Esophagus (tissue), 2 donors: ENCODE results near the gene THRAP3. TPM values are rescaled to one million over a fixed set of nuclear protein-coding genes. Genes with fewer than 3 reads are reported as not detected.

Source experiments
- H3K27ac ChIP-seq, 2 donors: one replicate each; pipeline ENCODE4 v1.5.1; 2013; ENCODE audit warnings: low read depth in 2 of 2, mild to moderate bottlenecking in 2 of 2, inconsistent platforms in 1 of 2, low read length in 1 of 2, moderate library complexity in 1 of 2
- H3K27me3 ChIP-seq, 2 donors: one replicate each; pipeline ENCODE4 v1.6.1; 2013; ENCODE audit warnings: low read length in 2 of 2, control low read depth in 1 of 2, mild to moderate bottlenecking in 1 of 2; ENCODE audit not compliant: insufficient read depth in 2 of 2, control insufficient read depth in 1 of 2
- H3K36me3 ChIP-seq, 2 donors: one replicate each; pipeline ENCODE4 v1.6.1; 2013; ENCODE audit warnings: low read length in 1 of 2; ENCODE audit not compliant: control insufficient read depth in 2 of 2, insufficient read depth in 2 of 2
- H3K4me1 ChIP-seq, 2 donors: one replicate each; pipeline ENCODE4 v1.6.1; 2013; ENCODE audit warnings: low read length in 1 of 2; ENCODE audit not compliant: control insufficient read depth in 2 of 2, insufficient read depth in 2 of 2
- H3K4me3 ChIP-seq, 2 donors: one replicate each; pipeline ENCODE4 v1.5.1; 2013; ENCODE audit warnings: low read length in 2 of 2, mild to moderate bottlenecking in 2 of 2, low read depth in 1 of 2, moderate library complexity in 1 of 2
- H3K9me3 ChIP-seq, 2 donors: one replicate each; pipeline ENCODE4 v1.6.1; 2013; ENCODE audit warnings: mild to moderate bottlenecking in 2 of 2, low read depth in 1 of 2, low read length in 1 of 2, moderate library complexity in 1 of 2; ENCODE audit not compliant: control insufficient read depth in 2 of 2, insufficient read depth in 1 of 2
- WGBS, 2 donors: extraction: QIAGEN DNeasy Blood & Tissue Kit; methylation state at CpG; one replicate each; pipeline ENCODE4 v1.1.7; 2013; 5-methylcytosine and 5-hydroxymethylcytosine counted together
- polyA plus RNA-seq, 2 donors: library from polyadenylated mRNA; stranded (reverse); fragments of 200-250 nt; gene quantifications; one replicate each; pipeline ENCODE4 v1.2.3, GENCODE V29; 2013
- donor health status: healthy with polysubstance abuse.
- donor health status: Bipolar disorder and iron deficiency.

The THRAP3 gene
- polyA plus RNA-seq, 2 donors: 19.5 to 30.8 TPM

DNA sequence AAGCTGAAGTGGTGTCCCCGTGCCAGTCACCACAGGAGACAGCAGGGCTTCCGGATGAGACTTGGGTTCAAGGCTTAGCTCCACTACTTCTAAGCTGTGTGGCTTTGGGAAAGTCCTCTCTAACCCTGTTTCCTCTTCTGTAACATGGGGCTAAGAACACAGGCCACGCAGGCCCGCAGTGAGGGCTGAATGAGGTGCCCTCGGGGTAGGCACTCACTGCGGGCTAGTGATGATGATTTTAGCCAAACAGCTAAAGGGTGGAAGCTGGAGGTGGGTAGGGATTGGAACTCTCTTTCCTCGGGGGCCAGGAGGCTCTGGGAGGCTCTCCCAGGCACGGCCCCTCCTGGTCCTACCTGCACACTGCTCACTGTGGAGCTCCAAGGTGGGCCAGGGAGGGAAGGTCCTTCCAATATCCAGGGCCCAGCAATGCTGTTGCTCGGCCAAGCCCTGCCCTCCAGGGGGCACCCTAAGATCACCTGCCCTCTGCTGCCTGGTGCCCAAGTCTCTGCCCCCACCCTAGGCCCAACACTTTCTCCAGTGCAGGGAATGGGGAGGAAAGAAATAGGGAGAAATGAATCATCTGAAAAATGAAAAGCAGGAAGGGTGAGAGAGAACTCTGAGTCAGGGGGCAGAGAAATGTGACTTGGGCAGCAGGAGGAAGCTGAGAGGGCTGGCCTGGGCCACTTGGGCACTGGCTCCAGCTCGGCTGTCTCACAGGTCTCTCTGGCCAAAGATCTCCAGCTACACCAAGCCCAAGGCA is 118.4 kb downstream of the THRAP3 start:
- Histone ChIP-seq H3K9me3 (no peaks in the 10 kb centered on the region), H3K4me1 (peaks cover 3 to 4% of the 10 kb centered on the region in 2 donors), H3K27me3 (no peaks in the 10 kb centered on the region), H3K36me3 (peaks cover 2 to 66% of the 10 kb centered on the region in 2 donors), H3K27ac (peak overlapping the region; percentile 18 to 66), H3K4me3 (no peak overlapping the region)
- WGBS, 2 donors: 77 to 78% methylated on average over 10 of the region's 10 CpGs

- no peaks in the 10 kb centered on the region for H3K9me3 ChIP-seq
- no peaks in the 10 kb centered on the region for H3K27me3 ChIP-seq
- H3K27ac ChIP-seq: no peak overlapping the region
- H3K4me3 ChIP-seq: no peak overlapping the region
- WGBS, 2 donors: 91 to 92% methylated on average over 24 of the region's 24 CpGs
- H3K4me1 ChIP-seq: peaks cover 3 to 4% of the 10 kb centered on the region in 2 donors
- peaks cover 9 to 74% of the 10 kb centered on the region in 2 donors for H3K36me3 ChIP-seq
Measured at GRCh38 chr1:36343651-36344394, 119.6 kb downstream of the THRAP3 start.

- H3K9me3 ChIP-seq: no peaks in the 10 kb centered on the region
- peaks cover 9 to 71% of the 10 kb centered on the region in 2 donors for H3K36me3 ChIP-seq
- peaks cover 3 to 4% of the 10 kb centered on the region in 2 donors for H3K4me1 ChIP-seq
- H3K27ac ChIP-seq: no peak overlapping the region
- no peaks in the 10 kb centered on the region for H3K27me3 ChIP-seq
- H3K4me3 ChIP-seq: no peak overlapping the region
- WGBS, 2 donors: 82 to 95% methylated on average over 8 of the region's 8 CpGs
Measured at GRCh38 chr1:36344395-36344680, 120.1 kb downstream of the THRAP3 start.

- H3K36me3 ChIP-seq: peaks cover 9 to 67% of the 10 kb centered on the region in 2 donors
- peaks cover 5 to 13% of the 10 kb centered on the region in 2 donors for H3K4me1 ChIP-seq
- no peak overlapping the region for H3K4me3 ChIP-seq
- no peaks in the 10 kb centered on the region for H3K27me3 ChIP-seq
- H3K9me3 ChIP-seq: no peaks in the 10 kb centered on the region
- 84 to 88% methylated on average over 7 of the region's 7 CpGs for WGBS, 2 donors
- H3K27ac ChIP-seq: no peak overlapping the region
Measured at GRCh38 chr1:36345353-36345752, 121.1 kb downstream of the THRAP3 start.

GRCh38 chr1:36346741-36347370 is 122.6 kb downstream of the THRAP3 start:
- H3K27me3 ChIP-seq: no peaks in the 10 kb centered on the region
- no peak overlapping the region for H3K4me3 ChIP-seq
- H3K27ac ChIP-seq: no peak overlapping the region
- H3K9me3 ChIP-seq: no peaks in the 10 kb centered on the region
- H3K4me1 ChIP-seq: peaks cover 7 to 26% of the 10 kb centered on the region in 2 donors
- peaks cover 7 to 56% of the 10 kb centered on the region in 2 donors for H3K36me3 ChIP-seq
- 88 to 93% methylated on average over 8 of the region's 8 CpGs for WGBS, 2 donors

GRCh38 chr1:36349241-36349671 is 125.0 kb downstream of the THRAP3 start:
- WGBS, 2 donors: 54 to 59% methylated on average over 7 of the region's 7 CpGs
- peak overlapping the region; percentile 85 to 89 for H3K27ac ChIP-seq
- no peaks in the 10 kb centered on the region for H3K9me3 ChIP-seq
- H3K36me3 ChIP-seq: peaks cover 10 to 58% of the 10 kb centered on the region in 2 donors
- H3K4me1 ChIP-seq: peaks cover 5 to 31% of the 10 kb centered on the region in 2 donors
- no peaks in the 10 kb centered on the region for H3K27me3 ChIP-seq
- no peak overlapping the region for H3K4me3 ChIP-seq

DNA sequence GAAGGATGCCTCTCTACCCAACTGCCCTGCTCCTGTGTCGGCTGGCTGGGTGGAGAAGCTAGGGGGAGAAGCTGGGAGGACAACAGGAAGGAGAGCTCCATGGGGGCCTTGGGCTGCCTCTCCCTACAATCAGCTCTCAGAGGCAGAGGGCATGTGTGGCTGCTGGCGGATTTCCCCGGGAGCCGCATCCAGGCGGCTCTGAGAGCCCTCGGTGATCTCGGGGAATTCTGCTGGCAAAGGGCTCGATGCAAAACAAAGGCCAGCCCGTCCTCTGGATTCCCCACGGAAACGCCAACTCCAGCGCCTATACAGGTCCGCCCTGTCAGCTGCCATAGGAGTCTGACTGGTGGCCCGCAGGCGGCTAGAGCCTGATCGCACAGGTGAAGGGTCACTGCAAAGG is 125.6 kb downstream of the THRAP3 start:
- 54 to 75% methylated on average over 16 of the region's 16 CpGs for WGBS, 2 donors
- peaks cover 5 to 31% of the 10 kb centered on the region in 2 donors for H3K4me1 ChIP-seq
- H3K27ac ChIP-seq: peak overlapping the region; percentile 85 to 89
- H3K9me3 ChIP-seq: no peaks in the 10 kb centered on the region
- H3K4me3 ChIP-seq: no peak overlapping the region
- H3K27me3 ChIP-seq: no peaks in the 10 kb centered on the region
- H3K36me3 ChIP-seq: peaks cover 15 to 58% of the 10 kb centered on the region in 2 donors

DNA sequence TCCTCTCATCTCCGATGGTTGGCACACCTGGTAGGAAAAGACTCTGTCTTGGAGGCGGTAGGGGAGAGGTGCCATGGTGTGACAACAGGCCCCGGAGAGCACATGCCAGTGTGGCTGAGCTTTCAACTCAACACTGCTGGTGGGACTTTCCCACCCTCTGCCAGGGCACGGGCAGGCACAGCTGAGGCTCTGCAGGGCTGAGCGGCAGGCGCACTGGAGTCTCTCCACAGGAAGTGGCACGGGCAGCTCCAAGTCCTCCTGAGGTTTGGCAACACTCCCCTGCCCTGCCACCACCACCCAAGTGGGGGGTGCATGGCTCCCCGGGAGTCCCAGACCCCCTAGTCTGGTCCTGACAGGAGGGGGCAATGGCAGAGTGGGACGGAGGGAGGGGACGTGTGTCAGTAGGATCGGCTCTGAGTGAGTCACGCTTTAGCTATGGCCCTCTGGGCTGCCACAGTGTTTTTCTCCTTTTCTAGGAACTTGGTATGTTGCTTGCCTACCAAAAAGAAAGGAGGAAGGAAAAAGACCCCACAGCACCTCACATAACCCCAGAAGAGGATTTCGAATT is 126.5 kb downstream of the THRAP3 start:
- Histone ChIP-seq H3K9me3 (no peaks in the 10 kb centered on the region), H3K4me3 (no peak overlapping the region), H3K4me1 (peaks cover 5 to 31% of the 10 kb centered on the region in 2 donors), H3K36me3 (peaks cover 22 to 56% of the 10 kb centered on the region in 2 donors), H3K27ac (peak overlapping the region; percentile 85 to 89), H3K27me3 (no peaks in the 10 kb centered on the region)
- 31 to 44% methylated on average over 13 of the region's 13 CpGs for WGBS, 2 donors

DNA sequence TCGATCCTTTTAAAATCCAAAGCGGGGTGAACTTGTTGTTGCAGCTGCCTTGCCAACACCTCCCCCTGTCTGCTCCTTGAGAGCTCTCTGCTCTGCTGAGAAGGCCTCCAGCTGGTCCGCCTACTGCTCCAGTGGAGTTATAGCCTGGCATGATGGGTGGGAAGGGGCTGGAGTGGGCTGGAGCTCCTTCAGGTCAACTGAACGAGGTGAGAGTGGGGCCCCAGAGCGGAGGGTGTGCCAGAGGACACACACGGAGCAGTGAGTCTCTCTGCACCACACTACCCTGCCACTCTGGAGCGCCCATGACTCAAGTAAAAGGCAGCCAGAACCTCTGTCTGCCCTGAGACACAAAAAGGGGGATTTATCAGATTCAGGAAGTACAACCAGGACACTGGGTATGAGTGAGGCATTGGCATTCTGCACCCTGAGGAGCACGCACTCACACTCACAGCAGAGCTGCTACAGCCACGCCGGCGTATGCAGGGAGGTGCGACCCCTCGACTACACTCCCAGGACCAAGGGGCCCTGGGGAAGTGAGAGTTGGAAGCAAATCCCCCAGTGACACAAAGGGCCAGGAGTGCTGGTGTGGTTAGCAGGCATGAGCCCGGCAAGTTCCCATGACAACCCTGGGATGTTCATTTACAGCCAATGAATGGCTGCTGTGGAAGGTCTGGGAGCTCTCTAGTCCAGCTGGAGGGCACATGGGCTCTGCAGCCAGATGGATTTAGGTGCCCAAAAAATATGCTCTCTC is 127.2 kb downstream of the THRAP3 start:
- Histone ChIP-seq H3K4me1 (peaks cover 5 to 31% of the 10 kb centered on the region in 2 donors), H3K4me3 (no peak overlapping the region), H3K36me3 (peaks cover 22 to 54% of the 10 kb centered on the region in 2 donors), H3K27ac (peak overlapping the region; percentile 85 to 89), H3K9me3 (no peaks in the 10 kb centered on the region), H3K27me3 (no peaks in the 10 kb centered on the region)
- WGBS, 2 donors: 66 to 69% methylated on average over 14 of the region's 14 CpGs
